Neural progenitor cell (in vitro differentiated cells): Measurements from ENCODE around the gene CPEB2. TPM values are rescaled to one million over a fixed set of nuclear protein-coding genes. Genes with fewer than 3 reads are reported as not detected.

ENCODE experiments used
- DNase-seq: peaks from one replicate; pipeline ENCODE4 v3.0.0-alpha.2; 2016; ENCODE audit warnings: low spot score
- H2AFZ ChIP-seq: fragments of 200-600 bp; sonication (generic); replicated peaks from 2 replicates; pipeline ENCODE4 v1.6.1; 2016; ENCODE audit warnings: antibody characterized with exemption
- H3F3A ChIP-seq: fragments of 200-600 bp; sonication (generic); 2 replicates; pipeline ENCODE4 v1.6.1; 2016; ENCODE audit warnings: antibody characterized with exemption, low read depth
- H3K27ac ChIP-seq: fragments of 200-600 bp; sonication (generic); 2 replicates; pipeline ENCODE4 v1.5.1; 2016; ENCODE audit warnings: mild to moderate bottlenecking
- H3K27me3 ChIP-seq: fragments of 200-600 bp; sonication (generic); 2 replicates; pipeline ENCODE4 v1.6.1; 2016; ENCODE audit warnings: mild to moderate bottlenecking, moderate library complexity
- H3K36me3 ChIP-seq: fragments of 200-600 bp; sonication (generic); 2 replicates; pipeline ENCODE4 v1.5.1; 2016
- H3K4me1 ChIP-seq: fragments of 200-600 bp; sonication (generic); 2 replicates; pipeline ENCODE4 v1.6.1; 2016; ENCODE audit warnings: mixed run types
- H3K4me2 ChIP-seq: fragments of 200-600 bp; sonication (generic); 2 replicates; pipeline ENCODE4 v1.6.1; 2016
- H3K4me3 ChIP-seq: fragments of 200-600 bp; sonication (generic); 2 replicates; pipeline ENCODE4 v1.5.1; 2016
- H3K79me2 ChIP-seq: fragments of 200-600 bp; sonication (generic); 2 replicates; pipeline ENCODE4 v1.6.1; 2016; ENCODE audit warnings: low read depth
- H3K9ac ChIP-seq: fragments of 200-600 bp; sonication (generic); 2 replicates; pipeline ENCODE4 v1.6.1; 2016
- H3K9me3 ChIP-seq: fragments of 200-600 bp; sonication (generic); 2 replicates; pipeline ENCODE4 v1.5.1; 2016; ENCODE audit warnings: low read depth
- H4K20me1 ChIP-seq: fragments of 200-600 bp; sonication (generic); 2 replicates; pipeline ENCODE4 v1.6.1; 2016; ENCODE audit warnings: low read depth
- H3K27ac Mint-ChIP-seq: 3 replicates; pipeline ENCODE4 v1.8.0; 2021; ENCODE audit warnings: mixed read lengths
- H3K27me3 Mint-ChIP-seq: 2 replicates; pipeline ENCODE4 v1.8.0; 2022; ENCODE audit warnings: low read depth, mild to moderate bottlenecking, inconsistent platforms, moderate library complexity, mixed read lengths; ENCODE audit not compliant: insufficient read depth
- H3K36me3 Mint-ChIP-seq: 3 replicates; pipeline ENCODE4 v1.8.0; 2021; ENCODE audit warnings: mixed read lengths
- H3K4me1 Mint-ChIP-seq: 3 replicates; pipeline ENCODE4 v1.8.0; 2021; ENCODE audit warnings: mixed read lengths
- H3K4me3 Mint-ChIP-seq: 3 replicates; pipeline ENCODE4 v1.8.0; 2021; ENCODE audit warnings: mild to moderate bottlenecking, moderate library complexity, mixed read lengths
- H3K9me3 Mint-ChIP-seq: 3 replicates; pipeline ENCODE4 v1.8.0; 2020; ENCODE audit warnings: mixed read lengths
- CTCF ChIP-seq: fragments of 200-600 bp; sonication (generic); IDR thresholded peaks from 2 replicates; pipeline ENCODE4 v1.5.1; 2017; ENCODE audit warnings: antibody characterized with exemption, mild to moderate bottlenecking
- EZH2 ChIP-seq: fragments of 200-600 bp; sonication (generic); IDR thresholded peaks from 2 replicates; pipeline ENCODE4 v1.6.1; 2017; ENCODE audit warnings: antibody characterized with exemption, mild to moderate bottlenecking, moderate library complexity
- EZH2phosphoT487 ChIP-seq: fragments of 200-600 bp; sonication (generic); IDR thresholded peaks from 2 replicates; pipeline ENCODE4 v1.6.1; 2017; ENCODE audit warnings: antibody characterized with exemption
- total RNA-seq: library from RNA; depleted of rRNA; stranded (reverse); fragments of >200 nt; gene quantifications from 2 replicates; pipeline ENCODE4 v1.2.3, GENCODE V29; 2015; ENCODE audit warnings: low replicate concordance

CPEB2 gene
- total RNA-seq, 1 donor from 2014 or later = 1.9 TPM

- Histone ChIP-seq H3K4me2 (no peak overlapping the region), H4K20me1 (no peaks in the 10 kb centered on the region), H3K4me1 (no peaks in the 10 kb centered on the region), H3K36me3 (no peaks in the 10 kb centered on the region), H3F3A (no peaks in the 10 kb centered on the region), H3K9ac (no peak overlapping the region), H2AFZ (no peak overlapping the region), H3K27ac (no peak overlapping the region), H3K27me3 (no peaks in the 10 kb centered on the region), H3K4me3 (no peak overlapping the region), H3K79me2 (no peaks in the 10 kb centered on the region), H3K9me3 (no peaks in the 10 kb centered on the region)
- Mint-ChIP-seq H3K27me3 (no peaks in the 10 kb centered on the region), H3K4me1 (no peaks in the 10 kb centered on the region), H3K9me3 (no peaks in the 10 kb centered on the region), H3K36me3 (no peaks in the 10 kb centered on the region), H3K4me3 (no peak overlapping the region), H3K27ac (no peak overlapping the region)
- TF ChIP-seq EZH2phosphoT487 (no peak), EZH2 (no peak), CTCF (no peak)
- no peak for DNase-seq
Observed at GRCh38 chr4:14967982-14968381, 34.3 kb upstream of the CPEB2 start.

- Histone ChIP-seq H3K4me3 (no peak overlapping the region), H2AFZ (no peak overlapping the region), H3K36me3 (peaks cover 4% of the 10 kb centered on the region), H4K20me1 (no peaks in the 10 kb centered on the region), H3K79me2 (no peaks in the 10 kb centered on the region), H3F3A (no peaks in the 10 kb centered on the region), H3K27me3 (no peaks in the 10 kb centered on the region), H3K9me3 (no peaks in the 10 kb centered on the region), H3K4me1 (no peaks in the 10 kb centered on the region), H3K9ac (no peak overlapping the region), H3K27ac (no peak overlapping the region), H3K4me2 (no peak overlapping the region)
- Mint-ChIP-seq H3K27ac (no peak overlapping the region), H3K9me3 (no peaks in the 10 kb centered on the region), H3K4me1 (no peaks in the 10 kb centered on the region), H3K36me3 (no peaks in the 10 kb centered on the region), H3K4me3 (no peak overlapping the region), H3K27me3 (no peaks in the 10 kb centered on the region)
- TF ChIP-seq CTCF (no peak), EZH2phosphoT487 (no peak), EZH2 (no peak)
- DNase-seq = no peak
Observed at GRCh38 chr4:14977830-14978229, 24.5 kb upstream of the CPEB2 start.

GRCh38 chr4:14984448-14984847, 17.8 kb upstream of the CPEB2 start:
- no peak overlapping the region for H2AFZ ChIP-seq
- no peaks in the 10 kb centered on the region for H3F3A ChIP-seq
- no peak for TF ChIP-seq EZH2
- no peak for TF ChIP-seq EZH2phosphoT487
- TF ChIP-seq CTCF = no peak
- no peak overlapping the region for H3K27ac ChIP-seq
- no peaks in the 10 kb centered on the region for H3K27me3 Mint-ChIP-seq
- H3K27me3 ChIP-seq = no peaks in the 10 kb centered on the region
- no peak overlapping the region for H3K27ac Mint-ChIP-seq
- H3K79me2 ChIP-seq = no peaks in the 10 kb centered on the region
- no peak overlapping the region for H3K9ac ChIP-seq
- H3K4me3 Mint-ChIP-seq = no peak overlapping the region
- no peaks in the 10 kb centered on the region for H3K4me1 Mint-ChIP-seq
- H4K20me1 ChIP-seq = no peaks in the 10 kb centered on the region
- no peaks in the 10 kb centered on the region for H3K36me3 ChIP-seq
- no peaks in the 10 kb centered on the region for H3K9me3 Mint-ChIP-seq
- H3K36me3 Mint-ChIP-seq = no peaks in the 10 kb centered on the region
- DNase-seq = no peak
- H3K9me3 ChIP-seq = no peaks in the 10 kb centered on the region
- H3K4me1 ChIP-seq = no peaks in the 10 kb centered on the region
- no peak overlapping the region for H3K4me3 ChIP-seq
- no peak overlapping the region for H3K4me2 ChIP-seq

GRCh38 chr4:14985161-14985560, 17.1 kb upstream of the CPEB2 start:
- no peak for TF ChIP-seq EZH2
- Histone ChIP-seq H3K9me3 (no peaks in the 10 kb centered on the region), H4K20me1 (no peaks in the 10 kb centered on the region), H3K9ac (no peak overlapping the region), H3K79me2 (no peaks in the 10 kb centered on the region), H2AFZ (no peak overlapping the region), H3K36me3 (no peaks in the 10 kb centered on the region), H3K4me2 (no peak overlapping the region), H3K27me3 (no peaks in the 10 kb centered on the region), H3K4me3 (no peak overlapping the region), H3K4me1 (no peaks in the 10 kb centered on the region), H3K27ac (no peak overlapping the region), H3F3A (no peaks in the 10 kb centered on the region)
- Mint-ChIP-seq H3K27me3 (no peaks in the 10 kb centered on the region), H3K27ac (no peak overlapping the region), H3K36me3 (no peaks in the 10 kb centered on the region), H3K9me3 (no peaks in the 10 kb centered on the region), H3K4me3 (no peak overlapping the region), H3K4me1 (no peaks in the 10 kb centered on the region)
- DNase-seq = no peak
